Superior temporal gyrus (tissue), 1 donor: ENCODE results near the gene MAB21L2.
"Not testable (repeated sequence)": the region's sequence is repeated elsewhere in the genome, so short reads cannot be mapped to it uniquely, and the experiment has no call there.

ENCODE experiments used
- DNase-seq: peaks from one replicate; pipeline ENCODE4 v3.0.0-alpha.2; 2016; ENCODE audit errors: extremely low spot score

MAB21L2 gene

DNA sequence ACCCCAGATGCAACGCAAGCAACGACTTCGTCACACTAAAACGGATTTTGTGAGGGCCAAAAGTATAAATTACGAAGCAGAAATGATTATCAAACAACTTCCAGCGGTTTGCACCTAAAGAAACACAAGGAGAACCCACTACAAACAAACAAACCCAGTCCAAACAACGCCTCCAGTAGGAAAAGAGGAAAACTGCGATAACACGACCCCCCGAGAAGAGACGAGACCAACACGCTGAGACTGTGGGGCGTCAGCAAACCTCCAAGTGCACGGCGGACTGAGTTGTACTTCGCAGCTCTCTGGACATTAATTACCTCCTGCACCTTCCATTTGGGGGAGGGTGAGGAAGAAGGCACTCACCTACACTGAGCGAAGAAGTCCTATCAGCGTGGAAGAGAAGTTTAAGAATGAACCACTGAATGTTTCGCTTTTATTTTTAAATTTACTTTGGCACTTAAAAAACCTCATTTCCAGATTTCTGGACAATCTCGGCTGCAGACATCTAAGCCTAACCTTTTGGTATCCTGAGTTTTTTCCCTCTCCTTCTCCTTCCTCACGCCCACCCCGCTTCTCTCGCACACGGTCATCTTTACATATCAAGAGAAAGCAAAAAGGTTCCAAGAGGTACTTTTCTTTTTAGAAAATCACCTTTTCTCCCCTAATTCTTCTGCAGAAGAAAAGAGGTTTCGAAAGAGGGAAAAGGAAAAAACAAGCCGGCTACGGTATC, at the start of gene MAB21L2:
Gene MAB21L2 (plus strand): TSS at position 6 of the 727 bp plus-strand sequence. CDS start 879 bp downstream, outside the sequence.
- no peak for DNase-seq

DNA sequence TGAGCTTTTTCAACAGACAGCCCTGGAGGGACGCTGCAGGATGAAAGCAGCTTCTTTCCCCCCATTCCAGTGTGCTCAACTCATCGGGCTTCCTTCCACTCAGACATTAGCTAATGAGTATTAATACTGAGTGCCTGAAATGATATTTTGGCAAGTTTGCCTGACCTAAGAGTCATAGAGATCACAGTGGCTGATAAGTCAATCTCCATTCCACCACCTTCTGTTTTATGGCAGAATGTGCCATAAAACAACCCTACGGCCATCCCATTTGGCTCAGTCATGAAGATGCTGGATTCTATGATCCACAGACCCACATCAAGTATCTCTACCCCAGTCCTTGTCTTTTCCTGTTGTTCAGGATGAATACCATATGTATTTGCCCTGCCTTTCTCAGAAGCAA, 48.3 kb upstream of the MAB21L2 start:
- DNase-seq: no peak

DNA sequence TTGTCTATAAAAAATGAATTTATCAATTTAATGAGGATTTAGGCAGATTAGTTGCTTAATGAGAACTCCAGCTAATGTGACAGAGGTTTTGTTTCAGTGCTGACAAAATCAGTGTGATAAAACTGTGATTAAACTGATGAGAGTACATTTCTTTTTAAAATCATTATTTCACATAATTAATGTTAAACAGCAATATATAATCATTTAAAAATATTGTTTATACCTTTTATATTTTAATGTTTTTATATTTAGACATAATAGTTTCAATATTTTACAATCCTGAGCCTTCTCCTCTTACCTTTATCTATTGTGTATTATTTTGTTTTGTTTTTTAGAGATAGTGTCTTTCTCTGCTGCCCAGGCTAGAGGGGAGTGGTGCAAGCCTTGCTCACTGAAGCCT, 47.1 kb upstream of the MAB21L2 start:
- no peak for DNase-seq

DNA sequence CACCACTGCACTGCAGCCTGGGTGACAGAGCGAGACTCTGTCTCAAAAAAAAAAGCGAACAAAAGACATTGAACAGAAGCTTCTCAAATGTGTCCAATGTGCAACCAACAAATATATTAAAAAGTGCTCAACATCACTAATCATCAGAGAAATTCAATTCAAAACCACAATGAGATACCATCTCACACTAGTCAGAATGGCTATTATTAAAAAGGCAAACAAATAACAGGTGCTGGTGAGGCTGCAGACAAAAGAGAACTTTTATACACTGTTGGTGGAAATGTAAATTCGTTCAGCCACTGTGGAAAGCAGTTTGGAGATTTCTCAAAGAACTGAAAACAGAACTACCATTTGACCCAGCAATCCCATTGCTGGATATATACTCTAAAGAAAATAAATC, 44.0 kb upstream of the MAB21L2 start:
- DNase-seq: not testable (repeated sequence)

DNA sequence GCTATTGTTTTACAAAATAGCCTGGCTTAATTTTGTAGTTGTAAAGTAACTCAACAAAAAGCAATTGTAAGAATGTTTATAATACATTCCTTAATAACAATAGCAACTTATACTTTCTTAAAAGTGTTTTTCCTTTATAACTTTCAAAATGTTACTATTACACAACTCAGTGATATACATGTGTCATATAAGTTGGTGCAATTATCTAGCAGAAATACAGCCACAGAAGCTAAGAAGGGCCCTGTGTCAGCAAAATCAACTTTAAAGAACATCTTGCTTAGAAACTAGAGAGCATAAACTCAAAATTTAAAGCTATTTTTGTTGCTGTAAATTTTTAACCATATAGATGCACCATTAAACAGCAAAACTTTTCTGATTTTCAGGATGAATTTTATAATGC, 41.4 kb upstream of the MAB21L2 start:
- no peak for DNase-seq

DNA sequence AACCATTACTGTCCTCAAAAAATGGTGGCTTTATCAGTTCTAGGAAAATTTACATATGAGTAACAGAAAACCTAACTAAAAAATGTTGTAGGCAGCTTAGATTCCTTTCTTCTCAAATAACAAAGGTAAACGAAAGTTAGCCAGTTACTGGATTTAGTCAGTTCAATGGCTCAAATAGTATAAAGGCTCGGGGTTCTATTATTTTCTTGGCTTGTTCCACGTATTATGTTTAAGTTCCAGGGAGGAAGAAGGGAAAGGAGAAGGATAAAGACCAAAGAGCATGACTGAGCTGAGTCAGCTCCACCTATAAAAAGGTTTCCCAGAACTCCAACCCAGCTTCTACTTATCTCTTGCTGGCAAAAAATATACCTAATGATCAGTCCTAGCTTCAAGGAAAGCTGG, 41.0 kb upstream of the MAB21L2 start:
- no peak for DNase-seq

DNA sequence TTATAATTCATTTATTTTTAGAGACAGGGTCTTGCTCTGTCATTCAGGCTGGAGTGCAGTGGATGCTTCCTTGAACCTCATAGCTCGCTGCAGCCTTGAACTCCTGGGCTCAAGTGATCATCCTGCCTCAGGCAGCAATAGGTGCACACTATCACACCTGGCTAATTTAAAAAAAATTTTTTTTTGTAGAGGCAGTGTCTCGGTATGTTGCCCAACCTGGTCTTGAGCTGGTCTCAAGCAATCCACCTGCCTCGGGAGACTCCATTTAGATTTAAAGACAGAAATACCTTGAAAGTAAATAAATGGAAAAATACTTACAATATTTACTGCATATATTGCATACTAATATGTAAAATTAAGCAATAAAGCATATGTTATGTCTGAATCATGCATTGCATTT, 40.3 kb upstream of the MAB21L2 start:
- no peak for DNase-seq

DNA sequence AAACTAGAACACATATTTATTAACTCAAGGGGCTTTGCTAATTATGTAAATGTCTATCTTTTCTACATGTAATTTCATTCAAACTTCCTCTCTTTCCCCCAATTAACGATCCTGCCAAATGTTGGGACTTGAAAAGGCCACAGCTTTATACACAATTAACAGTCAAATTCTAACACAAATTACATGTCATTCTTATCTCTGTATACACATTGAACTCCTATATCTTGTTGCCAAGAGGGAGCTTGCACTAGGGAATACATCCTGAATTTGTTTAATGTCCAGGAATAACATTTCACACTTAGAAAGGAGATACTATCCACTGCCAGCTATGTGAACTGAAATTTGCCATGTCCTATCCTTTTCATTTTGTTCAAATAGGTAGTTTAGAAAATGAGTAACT, 38.9 kb upstream of the MAB21L2 start:
- no peak for DNase-seq

DNA sequence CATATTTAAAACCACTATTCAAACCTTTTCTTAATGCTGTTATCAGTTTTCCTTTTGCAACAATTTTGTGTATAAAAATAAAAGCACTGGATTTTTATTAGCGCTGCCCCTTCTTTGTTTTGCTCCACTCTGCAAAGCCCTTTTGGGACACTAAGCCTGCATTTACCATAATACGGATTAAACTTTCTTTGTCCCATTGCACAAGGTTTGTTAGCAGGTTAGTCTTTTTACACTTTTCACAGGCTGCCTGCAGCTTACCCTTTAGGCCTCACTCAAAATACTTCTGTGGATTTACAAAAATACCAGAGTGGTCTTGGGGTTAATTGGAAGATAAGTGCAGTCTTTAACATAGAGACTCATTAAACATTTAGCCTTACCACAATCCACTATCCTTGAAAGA, 35.7 kb upstream of the MAB21L2 start:
- no peak for DNase-seq

DNA sequence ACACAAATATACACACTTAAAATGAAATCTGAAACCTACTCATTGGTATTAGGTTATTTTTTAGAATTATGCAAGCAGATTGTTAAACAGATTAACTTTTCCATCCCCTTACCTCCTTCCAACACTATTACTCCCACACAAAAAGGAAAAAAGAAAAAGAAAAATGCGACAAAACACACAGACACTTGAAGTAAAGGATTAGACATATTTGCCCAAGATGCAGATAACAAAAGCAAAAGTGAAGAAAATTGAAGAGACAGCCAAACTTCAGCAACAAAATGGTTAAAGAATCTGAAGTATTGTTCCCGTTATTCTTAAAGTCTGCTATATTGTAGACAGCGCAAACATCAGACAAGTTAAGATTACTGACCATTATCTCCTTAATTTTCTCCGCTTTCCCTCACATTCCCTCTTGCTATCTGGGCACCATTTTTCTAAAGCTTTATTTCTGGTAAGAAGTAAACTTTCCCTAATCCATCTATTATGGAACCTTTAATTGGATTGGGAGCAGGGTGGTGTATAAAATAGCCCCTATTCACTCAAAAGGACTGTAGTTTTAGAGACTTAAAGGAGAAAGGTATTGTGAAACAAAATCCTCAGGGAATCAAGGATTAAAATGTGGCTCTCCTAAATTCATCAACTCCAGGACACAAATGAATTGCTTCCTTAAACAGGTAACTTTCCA, 34.7 kb upstream of the MAB21L2 start:
- DNase-seq: no peak

DNA sequence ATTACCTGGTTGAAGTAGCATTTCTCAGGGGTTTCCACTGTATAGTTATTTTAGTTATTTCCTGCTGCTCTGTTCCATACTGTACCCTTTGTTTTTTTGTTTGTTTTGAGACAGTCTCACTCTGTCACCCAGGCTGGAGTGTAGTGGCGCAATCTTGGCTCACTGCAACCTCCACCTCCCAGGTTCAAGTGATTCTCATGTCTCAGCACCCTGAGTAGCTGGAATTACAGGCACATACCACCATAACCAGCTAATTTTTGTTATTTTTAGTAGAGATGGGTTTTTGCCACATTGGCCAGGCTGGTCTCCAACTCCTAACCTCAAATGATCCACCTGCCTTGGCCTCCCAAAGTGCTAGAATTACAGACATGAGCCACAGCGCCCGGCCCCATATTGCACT, 24.1 kb upstream of the MAB21L2 start:
- not testable (repeated sequence) for DNase-seq

DNA sequence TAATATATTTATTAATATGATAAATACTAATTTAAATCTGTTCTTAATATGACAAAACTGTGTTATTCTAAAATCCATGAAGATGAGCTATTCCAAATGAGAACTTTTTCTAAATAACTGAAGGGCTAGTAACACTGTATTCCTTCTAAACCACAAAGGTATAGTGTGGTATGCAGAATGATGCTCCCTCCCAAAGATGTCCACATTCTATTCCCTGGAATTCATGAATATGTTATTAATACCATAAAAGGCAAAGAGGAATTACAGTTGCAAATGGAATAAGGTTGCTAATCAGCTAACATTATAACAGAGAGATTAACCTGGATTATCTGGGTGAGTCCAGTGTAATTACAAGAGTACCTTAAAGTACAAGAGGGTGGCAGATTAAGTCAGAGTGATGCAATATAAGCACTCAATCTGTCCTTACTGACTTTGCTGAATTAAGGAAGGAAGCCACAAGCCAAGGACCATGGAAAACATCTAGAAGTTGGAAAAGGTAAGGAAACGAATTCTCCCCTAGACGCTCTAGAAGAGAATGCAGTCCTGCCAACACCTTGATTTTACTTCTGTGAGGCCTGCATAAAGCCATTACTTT, 20.7 kb upstream of the MAB21L2 start:
- no peak for DNase-seq

DNA sequence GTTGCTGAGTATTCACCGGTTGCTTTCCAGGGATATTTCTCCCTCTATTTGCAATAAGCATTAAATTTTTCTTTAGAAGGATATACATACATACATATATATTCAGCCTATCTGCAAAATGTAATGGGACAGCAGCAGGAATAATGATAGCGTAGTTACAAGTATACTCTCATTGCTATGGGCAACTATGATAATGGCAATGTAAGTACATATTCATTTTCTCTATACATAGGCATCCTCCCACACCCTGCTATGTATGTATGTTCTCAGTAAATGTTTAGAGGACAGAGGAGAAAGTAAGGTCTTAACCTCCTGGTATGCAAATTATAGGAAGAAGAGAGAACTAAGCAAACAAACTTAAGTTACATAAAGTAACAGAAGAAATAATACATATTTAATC, 19.7 kb upstream of the MAB21L2 start:
- no peak for DNase-seq

DNA sequence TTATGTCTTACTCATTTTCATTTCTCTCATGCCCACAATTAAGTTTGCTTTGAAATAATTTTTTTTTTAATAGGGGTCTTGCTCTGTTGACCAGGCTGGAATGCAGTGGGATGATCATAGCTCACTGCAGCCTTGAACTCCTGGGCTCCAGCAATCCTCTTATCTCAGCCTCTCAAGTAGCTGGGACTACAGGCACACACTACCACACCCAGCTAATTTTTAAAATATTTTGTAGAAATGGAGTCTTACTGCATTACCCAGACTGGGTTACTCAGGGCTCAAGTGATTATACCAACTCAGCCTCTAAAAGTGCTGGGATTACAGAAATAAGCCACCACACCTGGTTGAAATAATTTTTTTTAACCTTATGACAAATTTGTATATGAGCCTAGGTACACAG, 19.2 kb upstream of the MAB21L2 start:
- DNase-seq: no peak

DNA sequence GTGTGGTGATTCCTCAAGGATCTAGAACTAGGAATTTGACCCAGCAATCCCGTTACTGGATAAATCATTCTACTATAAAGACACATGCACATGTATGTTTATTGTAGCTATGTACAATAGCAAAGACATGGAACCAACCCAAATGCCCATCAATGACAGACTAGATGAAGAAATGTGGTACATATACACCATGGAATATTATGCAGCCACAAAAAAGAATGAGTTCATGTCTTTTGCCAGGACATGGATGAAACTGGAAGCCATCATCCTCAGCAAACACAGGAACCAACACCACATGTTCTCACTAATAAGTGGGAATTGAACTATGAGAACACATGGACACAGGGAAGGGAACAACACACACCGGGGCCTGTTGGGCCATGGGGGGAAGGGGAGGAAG, 17.0 kb upstream of the MAB21L2 start:
- DNase-seq: not testable (repeated sequence)

DNA sequence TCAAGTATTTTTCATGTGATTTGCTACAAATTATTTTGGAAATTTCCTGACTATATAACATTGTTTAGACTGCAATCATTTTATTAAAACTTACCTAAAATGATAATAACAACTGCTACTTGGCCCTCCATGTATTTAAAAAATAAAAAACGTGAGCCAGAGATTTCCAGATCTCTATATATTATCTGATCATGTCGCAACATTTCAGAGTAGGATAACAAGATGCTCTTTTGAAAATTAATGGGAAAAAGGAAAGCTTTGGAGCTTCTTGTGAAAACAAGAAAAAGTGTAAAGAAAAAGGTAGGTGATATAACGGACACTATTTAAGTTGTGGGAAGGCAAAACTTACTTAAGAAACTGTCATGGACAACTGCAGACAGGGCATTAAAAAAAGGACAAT, 14.9 kb upstream of the MAB21L2 start:
- DNase-seq: no peak

DNA sequence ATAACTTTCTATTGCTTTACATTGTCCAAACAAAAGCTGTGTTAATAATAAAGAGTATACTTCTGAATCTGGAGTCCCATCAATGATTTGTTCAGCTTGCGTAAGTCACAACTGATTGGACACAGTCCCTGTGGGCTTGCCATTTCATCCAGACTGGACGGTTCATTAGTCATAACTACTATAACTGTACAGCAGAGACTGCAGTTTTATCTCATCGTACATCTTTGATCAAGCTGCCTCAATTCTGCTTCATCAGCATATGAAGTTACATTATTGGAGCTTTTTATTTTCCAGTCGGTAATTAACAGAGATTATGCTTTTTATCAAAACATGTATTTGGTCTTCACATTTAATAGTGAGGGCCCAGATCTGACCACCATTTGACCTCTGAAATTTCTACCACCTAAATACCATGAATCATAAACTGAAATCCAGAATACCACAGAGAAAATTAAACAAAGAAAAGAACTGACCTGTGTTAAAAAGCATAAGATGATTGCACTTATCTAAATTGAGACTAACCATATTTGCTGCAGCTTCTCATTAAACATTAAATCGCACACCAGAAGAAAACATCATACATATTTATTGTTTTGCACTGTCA, 12.5 kb upstream of the MAB21L2 start:
- DNase-seq: no peak

DNA sequence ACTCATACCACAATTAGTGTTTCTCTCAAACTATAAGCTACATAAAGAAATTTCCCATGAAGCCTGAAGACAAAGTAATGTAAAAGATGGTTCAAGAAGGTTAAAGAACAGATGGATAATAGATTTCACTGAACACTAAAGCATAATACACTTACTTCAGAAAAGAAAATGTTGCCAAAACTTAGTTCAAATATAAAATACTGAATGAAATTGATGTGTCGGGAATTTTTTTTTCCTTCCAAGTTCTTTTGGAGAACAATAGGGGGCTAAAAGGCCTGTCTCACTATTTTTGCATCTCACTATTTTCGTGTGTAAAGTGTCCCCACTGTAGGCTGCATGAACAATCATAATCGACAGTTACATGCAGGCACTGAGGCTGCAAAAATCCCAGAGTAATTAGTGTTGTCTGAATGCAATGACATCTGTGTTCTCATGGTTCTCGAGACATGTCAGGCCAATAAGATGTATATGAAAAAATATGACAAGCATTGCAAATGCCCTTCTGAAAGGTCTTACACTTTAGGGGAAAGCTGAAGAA, 11.9 kb upstream of the MAB21L2 start:
- DNase-seq: no peak

DNA sequence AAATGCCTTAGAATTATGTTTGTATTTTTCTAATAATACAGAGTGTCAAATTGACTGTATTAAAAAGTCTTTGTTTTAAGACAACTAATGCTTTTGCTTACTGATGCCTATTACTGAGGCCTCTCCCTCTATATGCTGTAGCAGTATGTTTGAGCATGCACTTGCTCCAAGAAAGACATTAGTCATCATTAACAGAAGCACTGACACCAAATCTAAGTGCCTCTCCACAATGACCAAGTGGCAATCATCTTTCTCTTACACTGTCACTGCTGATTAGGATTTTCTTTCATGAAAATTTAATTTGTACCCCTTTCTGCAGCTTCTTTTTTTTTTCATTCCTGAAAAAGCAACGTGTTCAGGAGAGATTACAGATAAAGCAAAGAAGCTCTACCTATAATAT, 11.1 kb upstream of the MAB21L2 start:
- no peak for DNase-seq

DNA sequence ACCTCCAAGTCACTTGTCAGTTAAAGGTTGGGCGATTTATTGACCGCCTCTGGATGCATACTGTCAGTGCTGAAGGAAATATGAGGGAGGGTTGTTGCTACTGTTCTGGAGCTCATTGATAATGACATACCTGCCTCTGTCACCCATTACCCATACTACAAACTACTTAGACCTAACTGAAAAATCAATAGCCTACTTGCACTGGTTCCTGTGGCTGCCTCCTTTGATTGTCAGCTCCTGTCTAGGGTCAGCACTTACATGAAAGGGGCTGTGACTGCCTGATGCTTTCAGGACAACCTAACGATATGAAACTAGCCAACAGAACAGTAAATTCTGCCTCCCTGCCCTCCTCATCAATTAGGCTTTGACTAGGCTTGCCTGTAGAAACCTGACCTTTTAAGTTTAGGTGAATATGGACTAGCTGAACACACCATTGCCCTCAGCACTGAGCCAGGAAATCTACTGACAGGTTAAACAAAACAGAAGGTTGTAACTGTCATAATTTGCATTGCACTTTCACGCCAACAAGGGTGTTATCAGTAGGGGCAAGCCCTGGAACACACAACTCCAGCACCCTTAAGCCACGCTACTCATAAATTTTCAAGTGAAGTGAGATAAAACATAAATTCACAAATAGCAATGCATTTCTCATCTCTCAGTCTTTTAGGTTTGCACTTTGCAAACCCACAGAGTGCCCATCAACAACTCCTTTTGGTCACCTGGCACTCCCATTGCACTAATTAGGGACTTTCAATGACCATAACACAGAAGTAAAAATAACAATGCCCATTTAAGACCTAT, 9.0 kb upstream of the MAB21L2 start:
- DNase-seq: no peak

DNA sequence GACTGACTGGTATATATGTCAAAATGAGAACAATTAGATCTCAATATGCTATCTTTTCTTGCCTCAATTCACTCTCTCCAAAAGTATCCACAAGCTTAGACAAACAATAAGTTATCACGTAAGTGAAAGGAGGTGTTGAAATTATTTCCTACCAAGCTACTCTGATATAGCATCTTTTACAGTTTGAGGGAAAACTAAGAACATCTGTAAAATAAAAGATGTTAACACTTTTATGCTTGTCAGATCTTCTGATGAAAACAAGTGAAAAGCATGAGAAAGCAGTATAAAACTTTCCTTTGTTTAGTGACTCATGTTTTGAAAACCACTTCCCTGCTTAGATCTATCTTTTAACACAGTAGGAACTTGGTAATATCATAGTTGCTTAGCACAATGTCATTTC, 8.4 kb upstream of the MAB21L2 start:
- no peak for DNase-seq

DNA sequence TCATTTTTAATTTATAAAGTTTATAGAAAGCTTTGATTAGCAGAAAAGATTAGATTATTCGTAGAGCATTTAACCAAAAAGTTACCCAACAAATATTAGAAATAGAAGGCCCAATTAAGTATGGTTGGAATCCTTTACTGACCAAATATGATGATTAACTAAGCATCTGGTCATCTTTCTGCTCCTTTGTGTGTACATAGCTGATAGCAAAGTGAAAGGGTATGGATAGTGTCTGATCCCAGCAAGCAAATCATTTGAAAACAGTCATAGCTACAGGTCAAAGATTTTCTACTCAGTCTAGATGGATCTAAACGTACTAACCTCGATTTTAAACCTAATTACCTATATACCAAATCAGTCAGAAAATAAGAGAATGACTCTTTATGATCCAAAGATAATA, 7.3 kb upstream of the MAB21L2 start:
- DNase-seq: no peak
